GM21529 (cell line): ENCODE data around the gene OR9Q1.
"Not testable (repeated sequence)": the region's sequence is repeated elsewhere in the genome, so short reads cannot be mapped to it uniquely, and the experiment has no call there.

Experiments used
- ATAC-seq: cut with Tn5 transposase; IDR thresholded peaks from one replicate; pipeline ENCODE4 v1.9.1; 2021; ENCODE audit not compliant: unreplicated experiment

Gene OR9Q1

GRCh38 chr11:58127350-58127749, 103.7 kb downstream of the OR9Q1 start:
- no peak for ATAC-seq

GRCh38 chr11:58133309-58134076, 109.8 kb downstream of the OR9Q1 start:
- no peak for ATAC-seq

GRCh38 chr11:58134151-58134550, 110.5 kb downstream of the OR9Q1 start:
- no peak for ATAC-seq

GRCh38 chr11:58135171-58135570, 111.5 kb downstream of the OR9Q1 start:
- ATAC-seq, result no peak

GRCh38 chr11:58142761-58143160, 119.1 kb downstream of the OR9Q1 start:
- ATAC-seq, result no peak

GRCh38 chr11:58152781-58153180, 129.1 kb downstream of the OR9Q1 start:
- no peak for ATAC-seq

- no peak for ATAC-seq
These were observed 140.7 kb downstream of the OR9Q1 start for GRCh38 chr11:58164389-58164788.

- no peak for ATAC-seq
These were observed 141.3 kb downstream of the OR9Q1 start for GRCh38 chr11:58164990-58165389.

- no peak for ATAC-seq
These were observed 141.9 kb downstream of the OR9Q1 start for GRCh38 chr11:58165504-58166106.

- no peak for ATAC-seq
These were observed 153.9 kb downstream of the OR9Q1 start for GRCh38 chr11:58177409-58178054.

- ATAC-seq, result no peak
These were observed 154.8 kb downstream of the OR9Q1 start for GRCh38 chr11:58178444-58178843.

GRCh38 chr11:58179648-58180047, 156.0 kb downstream of the OR9Q1 start:
- ATAC-seq, result no peak

- no peak for ATAC-seq
These were observed 163.3 kb downstream of the OR9Q1 start for GRCh38 chr11:58186938-58187337.

GRCh38 chr11:58188770-58189169, 165.1 kb downstream of the OR9Q1 start, which contains the start of gene OR9Q2:
OR9Q2 (plus strand) TSS chr11:58189070; CDS start chr11:58190491, 1,421 bp downstream.
- no peak for ATAC-seq

GRCh38 chr11:58192229-58192628, 168.5 kb downstream of the OR9Q1 start:
- ATAC-seq, result no peak

GRCh38 chr11:58193391-58193790, 169.7 kb downstream of the OR9Q1 start:
- no peak for ATAC-seq

- ATAC-seq, result no peak
These were observed 172.3 kb downstream of the OR9Q1 start for GRCh38 chr11:58195939-58196338.

GRCh38 chr11:58199271-58199670, 175.6 kb downstream of the OR9Q1 start:
- ATAC-seq, result no peak

- no peak for ATAC-seq
These were observed 180.4 kb downstream of the OR9Q1 start, which contains the start of gene OR1S2 for GRCh38 chr11:58204042-58204441. OR1S2 (minus strand) TSS chr11:58204142; CDS start chr11:58204142, 0 bp downstream.

- ATAC-seq, result not testable (repeated sequence)
These were observed 188.7 kb downstream of the OR9Q1 start, which contains the start of gene OR1S1 for GRCh38 chr11:58212420-58212819. OR1S1 (plus strand) TSS chr11:58212720.

- no peak for ATAC-seq
These were observed 192.8 kb downstream of the OR9Q1 start for GRCh38 chr11:58216476-58216875.

GRCh38 chr11:58222721-58223120, 199.0 kb downstream of the OR9Q1 start:
- ATAC-seq, result no peak
